Activated CD4-positive, alpha-beta T cell treated with anti-CD3 and anti-CD28 coated beads, Interleukin-2, Interleukin-6, amounts not matched to agents 100 ng/mL and 50 ng/mL, durations not matched to agents 16 hours and 8 hours (primary cell): Measurements from ENCODE around the gene KIRREL1.

Experiments
- DNase-seq: peaks from one replicate; pipeline ENCODE4 v3.0.0-alpha.2; 2020

The KIRREL1 gene

DNA sequence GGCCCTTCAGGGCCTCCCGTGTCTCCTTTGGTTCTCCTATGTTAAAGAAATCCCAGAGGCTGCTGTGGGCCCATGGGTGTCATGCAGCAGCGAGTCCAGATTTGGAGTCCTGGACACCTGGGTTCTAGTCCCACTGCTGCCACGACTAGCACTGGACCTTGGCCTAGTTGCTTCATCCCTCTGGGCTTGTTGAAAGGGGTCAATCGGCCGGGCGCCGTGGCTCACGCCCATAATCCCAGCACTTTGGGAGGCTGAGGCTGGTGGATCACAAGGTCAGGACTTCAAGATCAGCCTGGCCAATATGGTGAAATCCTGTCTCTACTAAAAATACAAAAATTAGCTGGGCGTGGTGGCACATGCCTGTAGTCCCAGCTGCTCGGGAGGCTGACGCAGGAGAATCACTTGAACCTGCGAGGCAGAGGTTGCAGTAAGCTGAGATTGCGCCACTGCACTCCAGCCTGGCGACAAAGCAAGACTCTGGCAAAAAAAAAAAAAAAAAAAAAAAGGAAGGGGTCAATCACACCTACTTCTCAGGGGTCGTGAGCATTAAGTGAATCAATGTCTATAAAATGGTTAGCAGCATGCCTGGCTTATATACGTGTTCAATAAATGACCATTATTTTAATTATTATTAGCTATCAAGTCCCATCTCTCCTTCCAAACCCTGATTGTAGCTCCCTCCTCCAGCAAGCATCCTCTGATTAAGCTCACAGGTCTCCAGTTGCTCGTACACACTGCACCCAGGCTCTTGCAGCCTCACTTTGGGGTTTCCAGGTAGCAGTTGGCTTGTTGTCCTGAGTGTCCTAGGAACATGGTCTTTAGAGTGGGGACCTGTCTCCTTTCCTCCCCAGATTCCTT is 43.8 kb downstream of the KIRREL1 start:
- DNase-seq: no peak

DNA sequence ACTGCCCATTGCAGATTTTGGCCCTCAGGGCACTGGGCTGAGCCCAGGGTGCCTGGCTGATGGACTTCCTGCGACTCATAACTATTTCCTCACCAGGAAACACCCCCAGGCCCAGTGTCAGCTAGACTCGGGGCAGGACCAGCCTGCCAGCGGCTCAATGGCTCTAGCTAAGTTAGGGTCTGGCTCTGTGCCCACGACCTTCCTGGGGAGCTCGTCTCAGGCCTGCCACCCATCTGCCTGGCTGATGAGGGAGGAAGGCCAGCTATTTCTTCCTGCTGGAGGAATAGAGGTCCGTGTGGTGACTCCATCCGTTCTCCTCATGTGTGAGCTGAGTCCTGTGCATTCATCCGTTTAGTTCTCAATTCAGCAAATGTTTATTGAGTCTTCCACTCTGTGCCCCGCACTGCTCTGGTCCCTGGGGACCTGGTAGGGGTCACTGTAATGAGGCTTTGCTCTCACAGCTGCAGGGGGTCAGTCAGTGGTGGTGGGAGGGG is 44.5 kb downstream of the KIRREL1 start:
- DNase-seq: no peak

DNA sequence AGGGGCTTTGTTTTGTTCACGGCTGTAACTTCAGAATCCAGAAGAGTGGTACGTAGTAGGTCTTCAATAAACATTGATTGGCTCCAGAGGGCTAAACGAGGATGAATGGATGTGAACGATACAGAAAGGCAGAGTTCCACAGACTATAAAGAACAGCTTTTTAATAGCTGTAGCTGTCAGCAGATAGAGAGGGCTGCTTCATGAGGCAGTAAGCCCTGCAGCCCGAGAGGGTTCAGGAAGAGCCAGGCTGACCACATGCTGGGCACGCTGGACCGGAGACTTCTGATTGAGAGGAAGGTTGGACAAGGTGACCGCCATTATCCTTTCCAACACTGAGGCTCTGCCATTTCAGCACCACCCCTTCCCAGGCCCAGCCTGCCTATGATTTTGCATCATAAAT is 45.3 kb downstream of the KIRREL1 start:
- DNase-seq: no peak

DNA sequence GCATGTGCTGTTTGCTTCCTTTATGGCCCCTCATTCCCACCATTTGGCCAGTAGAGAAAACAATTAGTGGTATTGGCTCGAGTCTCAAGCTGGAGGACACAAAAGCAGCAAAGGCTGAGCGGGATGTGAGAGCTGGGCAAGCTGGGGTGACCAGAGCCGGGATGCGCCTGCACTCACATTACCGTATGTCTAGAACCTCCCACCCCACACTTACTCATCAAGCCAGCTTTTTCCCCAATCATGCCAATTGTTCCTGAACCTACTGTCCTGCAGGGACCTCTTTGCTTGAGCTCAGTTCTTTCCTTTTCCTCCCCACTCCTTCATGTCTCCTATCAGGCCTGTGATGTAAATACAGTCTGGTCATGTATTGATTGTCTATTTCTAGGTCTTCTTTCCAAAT is 45.9 kb downstream of the KIRREL1 start:
- DNase-seq: no peak

DNA sequence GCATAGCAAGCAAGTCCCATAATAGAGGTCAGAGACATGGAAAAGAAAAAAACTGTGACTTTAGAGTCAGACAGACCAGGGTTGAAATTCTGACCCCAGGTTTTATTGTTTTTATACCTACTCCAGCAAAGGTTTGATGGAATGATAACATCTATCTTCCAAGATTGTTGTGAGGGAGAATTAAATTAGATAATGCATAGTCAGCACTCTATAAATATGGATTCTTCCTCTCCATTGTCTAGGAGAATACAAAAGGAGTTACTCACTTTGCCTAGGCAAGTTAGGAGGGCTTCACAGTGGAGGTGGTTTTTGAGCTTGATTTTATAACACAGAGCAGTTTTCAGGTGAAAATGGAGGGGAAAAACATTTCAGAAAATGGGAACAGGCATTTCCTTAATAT is 46.9 kb downstream of the KIRREL1 start:
- no peak for DNase-seq

DNA sequence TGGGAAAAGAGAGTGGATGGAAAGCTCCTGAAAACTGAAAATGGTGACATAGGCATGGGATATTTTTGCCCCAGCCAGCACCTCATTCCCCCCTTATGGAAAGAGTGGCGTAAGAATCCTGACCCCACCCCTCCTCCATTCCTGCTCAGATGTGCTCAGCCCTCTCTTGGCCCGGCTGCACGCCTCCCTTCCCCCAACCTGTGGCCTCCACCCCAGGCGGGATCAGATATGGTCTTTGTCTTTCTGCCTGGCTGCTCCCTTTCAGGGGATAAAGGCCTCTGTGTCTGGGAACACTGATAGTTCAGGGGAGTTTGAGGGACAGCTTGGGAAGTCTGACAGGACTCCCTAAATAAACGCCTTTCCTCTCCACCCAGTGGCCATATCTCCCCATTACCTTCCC is 49.8 kb downstream of the KIRREL1 start:
- DNase-seq: no peak

DNA sequence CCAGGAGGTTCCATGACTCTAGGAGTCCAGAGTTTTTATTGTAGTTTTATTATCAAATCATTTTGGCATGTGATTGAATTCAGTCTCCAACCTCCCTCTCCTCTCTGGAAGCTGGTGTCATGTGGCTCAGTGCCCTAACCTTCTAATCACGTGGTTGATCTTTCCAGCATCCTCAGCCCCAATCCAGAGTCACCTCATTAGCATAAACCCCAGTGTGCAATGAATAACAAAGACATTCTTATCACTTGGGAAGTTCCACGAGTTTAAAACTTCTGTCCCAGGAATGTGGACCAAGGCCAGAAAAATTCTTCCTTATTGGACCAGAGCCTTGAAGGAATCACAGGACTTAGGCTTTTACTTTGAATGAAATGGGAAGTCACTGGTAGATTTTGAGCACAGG is 52.2 kb downstream of the KIRREL1 start:
- no peak for DNase-seq

DNA sequence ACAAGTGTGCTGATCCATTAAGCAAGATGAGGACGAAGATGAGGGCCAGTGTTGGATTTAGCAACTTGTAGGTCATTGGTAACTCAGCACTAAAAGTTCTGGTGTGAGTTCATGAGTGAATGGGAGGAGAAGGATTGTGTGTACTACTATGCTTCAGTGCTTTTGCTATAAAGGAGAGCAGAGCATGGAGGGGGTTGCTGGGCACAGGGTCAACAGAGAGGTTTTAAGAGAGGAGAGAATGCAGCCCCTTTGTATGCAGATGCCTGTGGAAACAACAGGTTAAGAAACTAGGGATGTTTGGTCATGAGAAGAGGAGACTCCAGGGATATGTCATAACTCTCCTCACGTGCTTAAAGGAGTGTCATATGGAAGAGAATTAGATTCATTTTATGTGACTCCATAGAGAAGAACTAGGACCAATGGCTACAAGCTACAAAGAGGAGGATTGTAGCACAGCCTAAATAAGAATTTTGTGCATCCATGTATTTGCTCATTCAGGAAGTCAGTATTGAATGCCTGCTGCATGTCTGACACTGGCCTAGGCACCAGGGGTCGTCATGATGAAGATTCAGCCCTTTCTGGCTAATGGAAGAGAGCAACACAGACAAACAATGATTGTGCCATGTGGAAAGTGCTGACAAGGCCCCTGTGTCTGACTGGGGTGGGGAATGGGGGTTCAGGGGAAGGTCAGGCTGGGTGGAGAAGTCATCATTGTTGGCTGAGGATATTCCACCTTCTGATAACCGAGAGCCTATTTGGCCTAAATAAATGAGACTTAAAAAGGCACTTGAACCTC is 53.5 kb downstream of the KIRREL1 start:
- DNase-seq: no peak

DNA sequence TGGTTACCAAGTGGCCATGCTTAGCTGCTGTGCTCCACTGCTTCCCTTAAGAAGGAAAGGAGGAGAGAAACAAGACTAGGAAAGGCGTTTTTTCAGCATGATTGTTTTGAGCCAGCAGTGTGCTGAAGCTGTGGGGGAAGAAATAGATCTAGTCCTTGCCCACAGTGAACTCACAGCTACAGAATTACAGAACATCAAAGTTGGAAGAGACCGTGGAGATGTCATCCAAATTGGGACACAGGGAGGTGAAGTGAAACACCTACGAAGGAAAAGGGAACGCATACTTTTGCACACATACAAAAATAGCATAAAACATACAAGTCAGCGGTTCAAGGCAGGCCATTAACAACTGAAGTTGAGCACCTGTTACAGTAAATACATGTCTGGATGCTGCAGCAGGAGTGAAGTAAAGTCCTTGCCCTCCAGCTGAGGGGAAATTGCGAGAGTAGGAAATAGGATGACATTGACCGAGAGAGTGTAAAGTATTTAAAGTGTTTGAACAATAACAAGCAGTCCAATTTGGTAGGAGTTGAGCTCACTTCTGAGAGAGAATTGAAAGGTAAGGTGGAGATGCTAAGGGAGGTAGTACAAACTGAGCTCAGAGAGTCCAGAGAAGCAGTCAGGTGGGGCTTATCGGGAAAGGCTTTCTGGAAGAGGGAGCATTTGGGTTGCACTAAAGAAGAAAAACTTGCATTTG is 55.1 kb downstream of the KIRREL1 start:
- DNase-seq: no peak

DNA sequence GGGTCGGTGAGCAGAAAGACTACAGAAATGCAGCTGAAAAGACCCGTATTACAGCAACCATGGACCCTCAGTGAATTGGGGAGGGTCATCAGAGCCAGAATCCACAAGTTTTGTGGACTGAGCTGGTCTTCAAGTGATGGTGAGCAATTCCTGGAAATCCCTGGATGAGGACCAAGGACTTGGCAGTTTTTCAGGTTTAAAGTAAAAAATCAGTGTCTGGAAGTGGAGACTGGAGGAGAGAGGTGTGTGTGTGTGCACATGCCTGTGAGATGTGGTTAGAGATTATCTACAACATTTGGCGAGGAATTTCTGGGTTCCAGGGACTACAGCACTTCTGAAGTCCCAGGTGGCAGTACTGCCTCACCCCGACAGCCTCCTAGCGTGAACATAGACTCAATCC is 56.4 kb downstream of the KIRREL1 start:
- no peak for DNase-seq

DNA sequence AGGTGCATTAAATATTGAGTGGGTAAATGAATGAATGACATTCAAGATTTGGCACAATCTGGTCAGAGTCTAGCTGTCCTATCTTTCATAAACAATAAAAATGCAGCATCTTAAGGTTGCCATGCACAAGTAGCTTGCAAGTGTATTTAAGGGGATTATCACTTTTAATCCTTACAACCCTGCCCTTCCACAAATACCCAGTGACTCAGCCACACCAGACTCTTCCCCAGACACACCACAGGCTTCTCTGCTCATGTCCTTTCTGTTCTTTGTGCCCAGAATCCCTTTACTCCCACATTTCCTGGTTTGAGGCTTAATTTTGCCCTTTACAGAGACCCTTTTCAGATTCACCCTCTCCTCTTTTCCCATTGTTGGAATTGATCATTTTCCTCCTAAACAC is 59.8 kb downstream of the KIRREL1 start:
- no peak for DNase-seq

DNA sequence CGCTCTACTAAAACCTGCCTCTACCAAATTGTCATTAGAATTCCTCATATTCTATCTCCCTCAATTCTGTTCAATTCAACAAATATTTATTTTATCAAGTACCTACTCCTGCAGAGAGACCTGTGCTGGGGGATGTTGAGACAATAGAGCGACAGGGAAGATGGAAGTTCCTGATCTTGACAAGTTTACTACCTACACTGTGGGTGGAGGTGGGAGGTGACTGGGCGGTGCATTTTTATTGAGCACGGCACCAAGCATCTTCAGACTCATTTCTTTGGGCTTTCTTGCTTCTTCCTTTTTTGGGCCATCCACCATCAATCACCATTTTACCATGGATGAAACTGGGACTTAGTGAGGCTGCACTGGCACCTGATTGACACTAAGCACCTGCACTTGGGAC is 61.3 kb downstream of the KIRREL1 start:
- no peak for DNase-seq

DNA sequence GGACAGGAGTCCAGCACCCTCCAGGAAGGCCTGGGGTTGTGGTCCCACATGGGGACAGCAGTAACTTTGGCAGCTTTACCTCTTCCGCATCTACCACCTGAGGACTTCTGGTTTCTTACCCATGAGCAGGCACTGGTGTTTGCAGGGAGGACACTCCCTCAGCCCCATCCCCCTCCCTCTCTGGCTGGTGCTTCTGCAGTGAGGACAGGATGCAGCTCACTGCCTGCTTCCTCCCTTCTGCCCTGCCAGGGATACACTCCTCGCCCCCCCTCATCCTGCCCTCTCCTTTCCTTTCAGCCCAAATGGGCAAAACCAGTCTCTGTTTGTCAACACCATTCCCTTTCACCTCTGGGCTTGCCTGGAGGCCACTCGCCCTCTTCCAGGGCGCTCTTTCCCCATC is 62.4 kb downstream of the KIRREL1 start:
- no peak for DNase-seq

DNA sequence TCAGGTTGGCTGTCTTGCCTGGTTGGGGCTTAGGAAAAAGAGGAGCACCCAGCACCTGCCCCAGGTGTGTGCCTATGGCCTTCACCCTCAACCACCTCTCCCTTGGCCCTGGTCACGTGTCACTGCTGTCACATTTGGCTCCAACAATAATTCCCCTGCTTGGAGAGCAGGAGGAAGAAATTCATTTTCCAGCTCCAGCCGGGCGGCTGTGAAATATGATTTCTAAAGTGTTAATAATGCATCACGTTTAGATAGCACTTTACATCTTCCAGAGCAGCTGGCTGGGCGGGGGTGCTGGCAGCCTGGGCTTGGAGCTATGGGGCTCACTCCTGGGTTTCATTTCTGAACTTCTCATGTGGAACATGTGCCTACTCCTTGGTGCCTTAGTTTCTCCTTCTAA is 63.1 kb downstream of the KIRREL1 start:
- no peak for DNase-seq

DNA sequence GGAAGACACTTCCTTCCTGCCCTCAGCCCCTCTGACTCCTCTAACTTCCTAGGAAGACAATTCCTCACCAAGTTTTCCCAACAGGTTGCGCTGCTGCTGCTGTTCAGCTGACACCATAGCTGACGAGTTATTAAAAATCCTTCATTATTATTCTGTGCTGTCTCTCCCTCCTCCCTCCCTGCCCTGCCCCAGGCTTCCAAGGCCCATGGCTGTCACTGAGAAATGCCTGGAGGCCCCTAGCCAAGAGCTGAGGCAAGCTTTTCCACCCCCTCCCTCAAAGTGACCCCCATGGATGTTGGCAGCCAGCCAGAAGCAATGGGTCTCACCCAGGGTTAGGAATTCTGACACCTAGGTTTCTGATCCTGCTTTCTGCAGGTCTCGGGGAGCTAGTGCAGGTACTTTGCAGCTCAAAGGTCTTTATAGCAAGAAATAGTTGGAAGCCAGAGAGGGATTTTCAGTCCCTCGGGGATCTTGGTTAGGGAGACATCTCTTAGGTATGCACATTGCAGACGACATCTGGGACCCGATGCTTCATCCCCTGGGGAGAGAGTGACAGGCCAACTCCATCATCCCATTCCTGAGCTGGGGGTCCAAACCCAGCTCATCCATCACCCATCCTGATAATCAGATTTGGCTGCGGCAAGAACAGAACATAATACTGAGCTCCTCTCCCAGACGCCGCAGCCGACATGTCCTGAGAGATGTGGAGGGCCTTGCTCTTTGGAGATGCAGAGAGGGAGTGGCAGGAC is 65.0 kb downstream of the KIRREL1 start:
- no peak for DNase-seq

DNA sequence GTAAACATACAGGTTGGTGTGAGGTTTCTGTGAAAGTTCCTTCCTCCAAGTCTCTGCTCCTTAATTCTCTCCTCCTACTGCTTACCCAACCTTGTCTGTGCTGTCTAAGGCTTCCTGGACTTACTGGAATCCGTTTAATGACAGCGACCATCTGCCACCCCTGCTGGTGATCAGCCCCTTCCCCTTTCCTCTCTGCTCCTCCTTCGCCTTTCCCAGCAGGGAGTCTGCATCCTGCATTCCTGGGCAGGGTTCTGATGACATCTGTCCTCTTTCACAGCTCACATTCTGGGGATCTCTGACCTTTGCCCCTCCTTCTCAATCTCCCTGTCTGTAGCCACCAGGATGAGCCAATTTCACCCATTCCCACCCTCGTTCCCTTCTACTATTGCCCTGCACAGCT is 66.5 kb downstream of the KIRREL1 start:
- no peak for DNase-seq

DNA sequence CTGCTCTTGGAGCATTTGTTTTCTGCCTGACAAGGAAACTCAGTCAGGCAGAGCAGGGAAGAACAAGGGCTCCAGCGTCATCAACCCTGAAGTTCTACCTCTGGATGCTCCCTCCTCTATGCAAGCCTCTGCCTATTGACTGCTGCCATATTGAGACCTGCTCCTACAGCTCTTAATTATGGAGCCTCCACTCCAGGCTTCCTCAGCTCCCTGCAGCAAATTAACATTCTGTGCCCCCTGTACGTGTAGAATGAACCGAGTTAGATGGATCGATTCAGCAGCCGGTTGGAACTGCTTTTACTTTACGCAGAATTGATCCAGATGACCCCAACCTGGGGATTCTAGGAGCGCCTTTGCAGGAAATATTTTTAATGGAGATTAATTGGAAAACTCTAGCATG is 68.7 kb downstream of the KIRREL1 start:
- DNase-seq: no peak

DNA sequence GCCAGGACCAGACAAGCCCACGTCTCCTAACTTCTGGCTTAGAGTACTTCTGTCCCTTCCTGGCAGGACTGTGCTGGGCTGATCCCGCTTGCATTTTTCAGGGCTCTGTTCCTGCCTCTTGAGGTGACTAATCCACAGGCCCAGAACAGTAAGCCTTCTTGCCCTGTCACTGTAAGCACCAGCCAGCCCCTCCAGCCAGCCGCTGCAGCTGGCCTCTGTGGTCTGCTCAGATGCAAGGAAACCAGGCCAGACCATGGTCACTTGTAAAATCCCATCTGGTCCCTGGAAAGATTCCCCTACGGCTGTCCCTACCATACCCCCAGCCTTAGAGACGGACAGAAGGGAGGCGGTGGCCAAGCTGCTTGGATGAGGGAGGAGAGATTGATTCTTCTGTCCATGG is 74.2 kb downstream of the KIRREL1 start:
- DNase-seq: no peak

DNA sequence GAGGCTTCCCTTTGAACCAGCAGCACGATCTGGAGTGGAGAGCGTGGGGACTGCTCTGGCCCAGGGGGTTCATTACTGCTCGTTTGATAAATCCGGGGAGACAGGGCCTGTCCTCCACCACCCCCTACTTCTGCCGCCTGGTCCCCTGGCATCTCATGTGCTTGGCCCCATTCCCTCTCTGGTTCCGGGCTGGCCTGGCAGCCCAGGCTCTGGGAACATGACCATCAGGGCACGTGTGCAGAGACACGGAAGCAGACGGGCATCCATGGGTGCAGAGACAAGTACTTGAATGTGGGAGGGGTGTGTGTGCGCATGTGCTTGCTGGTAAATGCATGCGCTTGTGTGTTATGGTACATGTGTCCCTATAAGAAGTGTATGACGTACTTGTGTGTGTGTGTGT is 75.5 kb downstream of the KIRREL1 start:
- DNase-seq: no peak

DNA sequence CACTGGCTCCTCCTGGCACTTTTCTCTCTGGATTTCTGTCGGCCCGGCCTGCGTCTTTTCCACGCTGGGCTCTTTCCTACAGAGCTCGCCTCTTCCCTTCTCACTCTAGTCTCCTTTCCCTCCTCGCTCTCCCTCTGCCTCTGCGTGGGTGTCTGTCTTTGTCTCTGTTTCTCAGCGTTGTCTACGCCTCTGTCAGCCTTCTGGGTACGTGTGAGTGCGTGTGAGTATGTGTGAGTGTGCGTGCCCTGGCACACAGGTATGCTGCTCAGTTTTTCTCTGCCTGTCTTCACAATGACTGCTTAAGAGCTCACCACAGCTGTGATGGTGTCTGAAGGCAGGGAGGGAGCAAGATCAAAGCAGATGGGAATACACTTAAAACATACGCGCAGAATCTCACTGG is 77.7 kb downstream of the KIRREL1 start:
- DNase-seq: no peak

DNA sequence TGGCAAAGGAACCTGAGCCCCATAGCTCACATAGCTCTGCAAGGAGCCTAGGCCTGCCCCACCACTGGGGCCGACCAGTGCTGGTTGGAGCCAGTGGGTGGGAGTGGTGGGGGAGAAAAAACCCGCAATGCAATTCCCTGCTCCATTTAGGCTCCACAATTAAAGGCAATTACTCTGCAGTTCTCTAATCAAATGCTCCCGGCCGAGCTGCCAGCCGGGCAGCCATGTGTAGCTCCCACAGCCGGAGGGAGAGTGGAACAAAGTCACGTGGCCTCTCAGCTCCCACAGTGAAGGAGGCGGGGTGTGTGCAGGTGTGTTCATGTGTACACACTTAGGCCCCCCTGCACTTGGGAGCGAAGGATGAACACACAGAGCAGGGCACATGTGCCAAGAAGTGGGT is 81.6 kb downstream of the KIRREL1 start:
- no peak for DNase-seq

DNA sequence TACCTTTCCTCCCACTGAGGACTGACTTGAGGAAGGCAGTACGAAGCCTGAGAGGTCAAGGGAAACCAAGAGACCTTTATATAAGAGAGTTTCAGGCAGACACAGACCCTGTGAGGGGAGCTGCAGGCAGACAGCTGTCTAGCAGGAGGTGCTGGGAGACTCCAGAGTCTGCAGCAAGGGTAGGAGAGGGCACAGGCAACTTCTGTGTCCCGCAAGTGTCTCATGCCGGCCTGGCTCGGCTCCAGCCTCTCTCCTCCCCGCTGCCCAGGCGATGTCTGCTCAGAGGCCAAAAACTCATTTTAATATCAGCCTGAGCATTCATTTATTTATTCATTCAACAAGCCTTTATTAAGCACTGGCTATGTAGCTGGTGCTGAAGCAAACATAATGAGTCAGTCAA is 83.0 kb downstream of the KIRREL1 start:
- no peak for DNase-seq
